AG09319 (cell line): ENCODE measurements around the gene LGALS7B.
"Not testable (repeated sequence)": the region's sequence is repeated elsewhere in the genome, so short reads cannot be mapped to it uniquely, and the experiment has no call there.

Source experiments
- DNase-seq: peaks from one replicate; pipeline ENCODE4 v3.0.0-alpha.2; 2010; ENCODE audit warnings: low read depth; ENCODE audit errors: extremely low read depth
- TF ChIP-seq, protein P1 (sequence below): IDR thresholded peaks from 2 replicates; pipeline ENCODE4 v1.5.1; 2011; ENCODE audit warnings: low read depth, mild to moderate bottlenecking, inconsistent platforms, low read length, moderate library complexity

Gene LGALS7B

DNA sequence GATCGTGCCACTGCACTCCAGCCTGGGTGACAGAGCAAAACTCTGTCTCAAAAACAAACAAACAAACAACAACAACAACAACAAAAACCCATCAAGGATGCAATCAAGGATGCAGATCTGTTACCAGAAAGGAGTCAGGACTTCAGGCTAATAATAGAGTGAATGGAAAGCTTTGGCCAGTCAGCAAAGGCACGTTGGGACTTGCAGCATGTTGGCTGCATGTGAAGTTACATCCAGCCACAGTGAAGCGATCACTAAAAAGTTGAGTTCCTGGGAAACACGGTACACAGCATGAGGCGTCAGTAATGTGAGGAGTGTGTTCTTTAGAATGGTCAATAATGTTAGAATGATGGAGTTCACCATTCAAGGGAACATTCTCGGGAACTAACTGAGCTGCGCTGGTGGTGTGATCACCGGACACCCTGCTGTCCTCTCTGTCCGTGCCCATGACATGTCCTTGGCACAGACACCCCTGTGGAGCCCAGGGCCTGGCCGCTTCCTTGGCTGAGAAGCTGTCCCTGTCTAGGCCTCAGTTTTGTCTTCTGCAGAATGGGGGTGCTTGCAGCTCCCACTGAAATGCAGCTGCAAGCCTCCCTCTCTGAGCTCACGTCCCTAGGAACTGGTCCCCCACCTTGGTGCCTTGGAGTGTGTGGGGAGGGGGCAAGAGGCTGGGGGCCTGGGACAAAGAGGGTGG lies 2.3 kb upstream of the LGALS7B start:
- no peak for DNase-seq
- TF ChIP-seq, protein P1, sequence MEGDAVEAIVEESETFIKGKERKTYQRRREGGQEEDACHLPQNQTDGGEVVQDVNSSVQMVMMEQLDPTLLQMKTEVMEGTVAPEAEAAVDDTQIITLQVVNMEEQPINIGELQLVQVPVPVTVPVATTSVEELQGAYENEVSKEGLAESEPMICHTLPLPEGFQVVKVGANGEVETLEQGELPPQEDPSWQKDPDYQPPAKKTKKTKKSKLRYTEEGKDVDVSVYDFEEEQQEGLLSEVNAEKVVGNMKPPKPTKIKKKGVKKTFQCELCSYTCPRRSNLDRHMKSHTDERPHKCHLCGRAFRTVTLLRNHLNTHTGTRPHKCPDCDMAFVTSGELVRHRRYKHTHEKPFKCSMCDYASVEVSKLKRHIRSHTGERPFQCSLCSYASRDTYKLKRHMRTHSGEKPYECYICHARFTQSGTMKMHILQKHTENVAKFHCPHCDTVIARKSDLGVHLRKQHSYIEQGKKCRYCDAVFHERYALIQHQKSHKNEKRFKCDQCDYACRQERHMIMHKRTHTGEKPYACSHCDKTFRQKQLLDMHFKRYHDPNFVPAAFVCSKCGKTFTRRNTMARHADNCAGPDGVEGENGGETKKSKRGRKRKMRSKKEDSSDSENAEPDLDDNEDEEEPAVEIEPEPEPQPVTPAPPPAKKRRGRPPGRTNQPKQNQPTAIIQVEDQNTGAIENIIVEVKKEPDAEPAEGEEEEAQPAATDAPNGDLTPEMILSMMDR = no peak

DNA sequence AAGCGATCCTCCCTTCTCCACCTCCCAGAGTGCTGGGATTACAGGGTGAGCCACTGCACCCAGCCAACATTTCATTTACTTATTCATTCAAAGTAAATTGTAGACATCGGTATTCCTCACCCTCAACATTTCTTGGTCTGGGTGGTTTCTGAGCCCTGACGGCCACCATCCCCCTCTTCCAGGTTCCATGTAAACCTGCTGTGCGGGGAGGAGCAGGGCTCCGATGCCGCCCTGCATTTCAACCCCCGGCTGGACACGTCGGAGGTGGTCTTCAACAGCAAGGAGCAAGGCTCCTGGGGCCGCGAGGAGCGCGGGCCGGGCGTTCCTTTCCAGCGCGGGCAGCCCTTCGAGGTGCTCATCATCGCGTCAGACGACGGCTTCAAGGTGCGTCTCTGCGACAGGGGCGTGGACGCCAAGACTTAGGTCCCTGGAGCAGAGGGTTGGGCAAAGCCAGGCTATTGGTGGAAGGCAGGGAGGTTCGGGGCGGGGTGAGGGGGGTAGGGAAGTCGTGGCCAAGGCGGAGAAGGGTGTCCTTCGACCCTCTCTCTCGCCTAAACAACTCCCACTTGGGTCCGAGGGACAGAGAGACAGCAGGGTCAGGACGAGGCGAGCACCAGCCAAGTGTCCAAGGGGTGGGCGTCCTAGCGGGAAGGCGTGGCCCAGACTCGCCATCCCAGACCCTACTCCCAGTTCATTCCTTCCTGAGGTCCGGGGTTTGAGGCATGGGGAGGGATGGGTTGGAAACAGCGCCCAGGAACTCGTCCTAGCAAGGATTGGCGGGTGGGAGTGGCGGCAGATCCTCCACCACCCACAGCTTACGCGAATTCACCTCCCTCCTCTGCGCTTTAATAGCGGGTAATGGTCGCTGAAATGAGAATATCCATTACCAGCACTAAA lies 1.8 kb downstream of the LGALS7B start:
- DNase-seq = not testable (repeated sequence)

DNA sequence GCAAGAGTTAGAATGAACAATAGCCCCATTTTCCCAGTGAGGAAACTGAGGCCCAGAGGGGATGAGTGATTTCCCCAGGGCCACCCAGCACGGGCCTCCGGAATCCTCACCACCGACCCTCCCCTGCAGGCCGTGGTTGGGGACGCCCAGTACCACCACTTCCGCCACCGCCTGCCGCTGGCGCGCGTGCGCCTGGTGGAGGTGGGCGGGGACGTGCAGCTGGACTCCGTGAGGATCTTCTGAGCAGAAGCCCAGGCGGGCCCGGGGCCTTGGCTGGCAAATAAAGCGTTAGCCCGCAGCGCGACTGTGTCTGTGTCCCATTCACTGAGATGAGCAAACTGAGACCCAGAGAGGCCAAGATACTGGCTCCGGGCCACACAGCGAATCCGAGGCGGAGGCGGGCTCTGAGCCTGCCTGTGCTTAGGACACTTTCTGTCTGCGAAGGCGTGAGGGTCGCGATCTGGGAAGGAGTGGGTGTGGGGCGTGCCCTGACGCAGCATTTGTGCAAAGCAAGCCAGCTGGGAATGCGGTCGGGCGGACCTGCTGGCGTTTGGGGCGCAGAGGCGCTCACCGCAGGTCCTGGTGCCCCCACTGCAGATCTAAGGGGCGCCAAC lies 2.6 kb downstream of the LGALS7B start:
- DNase-seq = not testable (repeated sequence)

DNA sequence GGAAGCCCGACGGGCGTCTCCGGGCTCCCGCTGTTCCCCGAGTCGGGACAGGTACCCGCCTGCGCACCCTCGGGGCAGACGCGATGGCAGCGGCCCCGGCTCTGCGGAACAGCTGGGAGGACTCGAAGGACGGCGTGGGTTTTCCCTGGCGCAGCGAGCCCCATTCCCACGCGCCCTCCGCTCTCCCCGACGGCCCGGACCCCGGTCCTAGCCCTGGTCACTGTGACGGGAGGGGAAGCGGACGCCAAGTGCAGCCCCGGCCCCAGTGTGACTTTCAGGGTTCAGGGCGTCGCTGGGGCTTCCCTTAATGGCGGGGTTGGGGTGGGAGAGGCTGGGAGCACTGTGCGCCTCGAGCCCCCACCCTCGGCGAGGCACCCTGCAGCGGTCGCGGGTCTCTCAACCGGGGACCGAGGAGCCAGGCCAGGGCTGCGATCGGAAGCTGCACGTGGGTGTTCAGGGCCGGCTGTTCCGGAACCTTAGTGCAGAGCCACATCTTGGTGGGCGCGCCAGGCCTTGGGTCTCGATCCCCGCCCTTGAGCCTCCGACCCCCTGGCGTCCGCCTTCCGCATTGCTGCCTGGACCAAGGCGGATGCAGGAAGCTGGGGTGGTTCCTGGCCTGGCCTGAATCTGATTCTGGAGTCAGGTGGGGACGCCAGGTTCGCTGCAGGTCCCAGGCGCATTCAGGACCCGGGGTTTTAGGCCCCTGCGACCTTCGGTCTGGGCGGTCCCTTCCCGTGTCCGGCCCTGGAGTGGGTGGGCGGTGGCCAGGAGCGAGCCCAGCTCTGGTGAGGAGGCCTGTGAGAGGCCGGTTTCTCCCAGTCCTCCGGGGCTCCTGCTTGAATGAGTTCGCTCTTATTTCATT lies 3.5 kb downstream of the LGALS7B start:
- TF ChIP-seq, protein P1 = peak; percentile 19
- DNase-seq = no peak

DNA sequence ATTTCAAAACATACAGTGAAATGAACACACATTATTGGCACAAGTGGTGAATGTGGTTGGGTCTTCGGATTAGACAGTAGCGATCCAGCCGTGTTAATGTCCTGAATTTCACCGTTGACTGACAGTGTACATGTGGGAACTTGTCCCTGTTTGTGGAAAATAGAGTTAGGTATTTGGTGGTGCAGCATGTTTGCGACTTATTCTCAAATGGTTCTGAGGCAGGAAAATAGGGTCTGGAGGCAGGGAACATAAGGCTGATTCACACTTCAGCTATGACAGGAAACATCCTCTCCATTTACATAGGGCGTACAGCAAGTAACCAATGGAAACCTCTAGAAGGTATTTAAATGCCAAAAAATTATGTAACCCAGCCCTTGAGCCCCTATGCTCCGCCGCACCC lies 4.2 kb downstream of the LGALS7B start:
- DNase-seq = no peak
- TF ChIP-seq, protein P1 = no peak

DNA sequence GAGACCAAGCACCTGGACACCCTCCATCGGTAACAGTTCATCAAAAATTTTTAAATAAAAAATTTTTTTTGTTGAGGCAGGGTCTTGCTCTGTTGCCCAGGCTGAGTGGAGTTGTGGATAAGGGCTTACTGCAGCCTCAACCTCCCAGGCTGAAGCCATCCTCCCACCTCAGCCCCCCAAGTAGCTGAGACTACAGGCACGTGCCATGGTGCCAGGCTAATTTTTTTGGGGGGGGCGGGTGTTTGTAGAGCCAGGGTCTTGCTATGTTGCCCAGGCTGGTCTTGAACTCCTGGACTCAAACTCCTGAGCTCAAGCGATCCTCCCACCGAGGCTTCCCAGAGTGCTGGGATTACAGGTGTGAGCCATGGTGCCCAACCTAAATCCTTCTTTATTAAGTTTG lies 4.7 kb downstream of the LGALS7B start:
- TF ChIP-seq, protein P1 = no peak
- no peak for DNase-seq

DNA sequence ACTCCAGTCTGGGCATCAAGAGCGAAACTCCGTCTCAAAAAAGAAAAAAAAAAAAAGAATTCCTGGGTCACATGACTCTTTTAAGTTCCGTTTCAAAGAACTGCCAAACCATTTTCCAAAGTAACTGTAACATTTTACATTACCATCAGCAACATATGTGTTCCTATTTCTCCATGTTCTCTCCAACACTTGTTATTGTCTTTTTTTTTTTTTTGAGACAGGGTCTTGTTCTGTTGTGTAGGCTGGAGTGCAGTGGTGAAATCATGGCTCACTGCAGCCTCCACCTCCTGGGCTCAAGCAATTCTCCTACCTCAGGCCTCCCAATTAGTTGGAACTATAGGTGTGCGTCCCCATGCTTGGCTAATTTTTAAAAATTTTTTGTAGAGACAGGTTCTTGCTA lies 6.5 kb downstream of the LGALS7B start:
- no peak for DNase-seq
- TF ChIP-seq, protein P1 = no peak
